PC-9 (cell line): ENCODE results near the gene CCDC68. TPM values are rescaled to one million over a fixed set of nuclear protein-coding genes. Genes with fewer than 3 reads are reported as not detected.

Experiments
- BruUV-seq: library from RNA; stranded (reverse); fragments of 400-500 nt; replicated peaks from 2 replicates; lab custom pipeline; 2021; lab: Mats Ljungman, UMichigan
- CTCF ChIA-PET: fragments of 300-600 bp; sonication (Branson Sonifier 250); formaldehyde crosslinking; loops from one replicate; lab custom pipeline; 2022; ENCODE audit warnings: antibody characterized with exemption; lab: Charles Lee
- POLR2A ChIA-PET: fragments of 300-600 bp; sonication (Branson Sonifier 250); formaldehyde crosslinking; loops from one replicate; lab custom pipeline; 2022; ENCODE audit warnings: antibody characterized with exemption; ENCODE audit not compliant: unreplicated experiment; lab: Charles Lee
- DNase-seq, 2 experiments: peaks; one replicate each; pipeline versions ENCODE4 v3.0.0 to v3.0.0-alpha.2; 2015 to 2022; ENCODE audit warnings: mixed read lengths in 1 of 2
- H2AFZ ChIP-seq: fragments of 200-600 bp; sonication (generic); 2 replicates; pipeline ENCODE4 v1.8.1; 2017; ENCODE audit warnings: antibody characterized with exemption
- H3F3A ChIP-seq: fragments of 200-600 bp; sonication (generic); 2 replicates; pipeline ENCODE4 v1.8.1; 2017; ENCODE audit warnings: antibody characterized with exemption, mild to moderate bottlenecking, low read depth; ENCODE audit not compliant: insufficient read depth
- H3K27ac ChIP-seq: fragments of 200-600 bp; sonication (generic); 2 replicates; pipeline ENCODE4 v1.6.1; 2016; ENCODE audit warnings: mixed run types
- H3K27me3 ChIP-seq: fragments of 200-600 bp; sonication (generic); 2 replicates; pipeline ENCODE4 v1.6.1; 2016; ENCODE audit warnings: low read depth, mixed run types; ENCODE audit not compliant: insufficient read depth
- H3K36me3 ChIP-seq: fragments of 200-600 bp; sonication (generic); 2 replicates; pipeline ENCODE4 v1.6.1; 2016; ENCODE audit warnings: low read depth, mixed run types
- H3K4me1 ChIP-seq: fragments of 200-600 bp; sonication (generic); replicated peaks from 2 replicates; pipeline ENCODE4 v1.6.1; 2016; ENCODE audit warnings: mixed run types; ENCODE audit not compliant: insufficient read depth
- H3K4me2 ChIP-seq: fragments of 200-600 bp; sonication (generic); 2 replicates; pipeline ENCODE4 v1.6.1; 2017; ENCODE audit warnings: mixed run types
- H3K4me3 ChIP-seq: fragments of 200-600 bp; sonication (generic); 2 replicates; pipeline ENCODE4 v1.6.1; 2016; ENCODE audit warnings: mixed run types
- H3K79me2 ChIP-seq: fragments of 200-600 bp; sonication (generic); 2 replicates; pipeline ENCODE4 v1.6.1; 2017; ENCODE audit warnings: low read depth, mixed run types
- H3K9me2 ChIP-seq: fragments of 200-600 bp; sonication (generic); 2 replicates; pipeline ENCODE4 v1.8.1; 2017; ENCODE audit warnings: mild to moderate bottlenecking; ENCODE audit not compliant: insufficient read depth
- H3K9me3 ChIP-seq: fragments of 200-600 bp; sonication (generic); 2 replicates; pipeline ENCODE4 v1.8.1; 2016; ENCODE audit warnings: low read depth; ENCODE audit not compliant: insufficient read depth
- H4K20me1 ChIP-seq: fragments of 200-600 bp; sonication (generic); 2 replicates; pipeline ENCODE4 v1.8.1; 2017; ENCODE audit not compliant: insufficient read depth
- CTCF ChIP-seq: fragments of 200-600 bp; sonication (generic); conservative IDR thresholded peaks from 2 replicates; pipeline ENCODE4 v1.6.1; 2017; ENCODE audit warnings: mixed run types, antibody characterized with exemption, mild to moderate bottlenecking, moderate library complexity
- EZH2 ChIP-seq: fragments of 200-600 bp; sonication (generic); IDR thresholded peaks from 2 replicates; pipeline ENCODE4 v1.8.0; 2017; ENCODE audit warnings: antibody characterized with exemption, low read depth
- intact Hi-C: fragments of 100-400 bp; cut with micrococcal nuclease; formaldehyde crosslinking; loops from one replicate; pipeline ENCODE4 v1.10.0; 2022; ENCODE audit not compliant: unreplicated experiment
- total RNA-seq: library from RNA; stranded (reverse); gene quantifications from 2 replicates; pipeline ENCODE4 v1.2.3, GENCODE V29; 2021

CCDC68 gene
- total RNA-seq, 1 experiment from 2014 or later, result 2.9 TPM

- no peaks in the 10 kb centered on the region for H3K79me2 ChIP-seq
- no peak for DNase-seq
- no TSS peak for BruUV-seq
- ChIA-PET CTCF (no interaction called here), POLR2A (no interaction called here)
- intact Hi-C loops, result no loop called here
- no peaks in the 10 kb centered on the region for H3K36me3 ChIP-seq
- no peak overlapping the region for H3K4me2 ChIP-seq
- H3K4me1 ChIP-seq, result no peaks in the 10 kb centered on the region
- H3K4me3 ChIP-seq, result no peak overlapping the region
- H3K27me3 ChIP-seq, result no peaks in the 10 kb centered on the region
- no peak overlapping the region for H2AFZ ChIP-seq
- TF ChIP-seq CTCF (no peak), EZH2 (no peak)
- H3K27ac ChIP-seq, result no peak overlapping the region
- no peaks in the 10 kb centered on the region for H3K9me3 ChIP-seq
- H3K9me2 ChIP-seq, result no peaks in the 10 kb centered on the region; the same call in 1 of the 2 replicates
- no peaks in the 10 kb centered on the region; the same call in 1 of the 2 replicates for H3F3A ChIP-seq
- H4K20me1 ChIP-seq, result no peaks in the 10 kb centered on the region
Measured at GRCh38 chr18:54899500-54899899, 59.8 kb downstream of the CCDC68 start.

- Histone ChIP-seq H3K9me3 (no peaks in the 10 kb centered on the region), H3K4me3 (no peak overlapping the region), H3K4me2 (no peak overlapping the region), H3K36me3 (peaks cover 18% of the 10 kb centered on the region), H3F3A (no peaks in the 10 kb centered on the region), H3K9me2 (no peaks in the 10 kb centered on the region), H2AFZ (no peak overlapping the region), H3K79me2 (no peaks in the 10 kb centered on the region), H3K4me1 (no peaks in the 10 kb centered on the region), H4K20me1 (no peaks in the 10 kb centered on the region), H3K27ac (no peak overlapping the region), H3K27me3 (no peaks in the 10 kb centered on the region)
- BruUV-seq, result no TSS peak
- POLR2A ChIA-PET, result no interaction called here
- intact Hi-C loops, result no loop called here
- DNase-seq, result no peak
- CTCF ChIA-PET, result no interaction called here
- TF ChIP-seq CTCF, result no peak
- no peak for TF ChIP-seq EZH2
Measured at GRCh38 chr18:54888933-54889332, 70.3 kb downstream of the CCDC68 start.

- CTCF ChIA-PET, result no interaction called here
- Histone ChIP-seq H3K9me2 (no peaks in the 10 kb centered on the region), H3K4me3 (no peak overlapping the region), H4K20me1 (no peaks in the 10 kb centered on the region), H3K36me3 (peaks cover 23% of the 10 kb centered on the region), H3K9me3 (no peaks in the 10 kb centered on the region), H3K27ac (no peak overlapping the region), H3K4me1 (no peaks in the 10 kb centered on the region), H2AFZ (no peak overlapping the region), H3K27me3 (no peaks in the 10 kb centered on the region), H3K79me2 (no peaks in the 10 kb centered on the region), H3F3A (no peaks in the 10 kb centered on the region), H3K4me2 (no peak overlapping the region)
- intact Hi-C loops, result no loop called here
- DNase-seq, result no peak
- POLR2A ChIA-PET, result no interaction called here
- no TSS peak for BruUV-seq
- TF ChIP-seq CTCF (no peak), EZH2 (no peak)
Measured at GRCh38 chr18:54888378-54888777, 70.9 kb downstream of the CCDC68 start.
